Erythroblast (primary cell): Measurements from ENCODE around the gene SLC35F1.

Experiments used
- GATA1 ChIP-seq: IDR thresholded peaks from 2 replicates; pipeline ENCODE4 v1.6.1; 2011; ENCODE audit warnings: low read depth, mild to moderate bottlenecking, control low read depth, low read length, moderate library complexity
- POLR2A ChIP-seq: IDR thresholded peaks from 2 replicates; pipeline ENCODE4 v1.6.1; 2011; ENCODE audit warnings: mild to moderate bottlenecking, low read length

DNA sequence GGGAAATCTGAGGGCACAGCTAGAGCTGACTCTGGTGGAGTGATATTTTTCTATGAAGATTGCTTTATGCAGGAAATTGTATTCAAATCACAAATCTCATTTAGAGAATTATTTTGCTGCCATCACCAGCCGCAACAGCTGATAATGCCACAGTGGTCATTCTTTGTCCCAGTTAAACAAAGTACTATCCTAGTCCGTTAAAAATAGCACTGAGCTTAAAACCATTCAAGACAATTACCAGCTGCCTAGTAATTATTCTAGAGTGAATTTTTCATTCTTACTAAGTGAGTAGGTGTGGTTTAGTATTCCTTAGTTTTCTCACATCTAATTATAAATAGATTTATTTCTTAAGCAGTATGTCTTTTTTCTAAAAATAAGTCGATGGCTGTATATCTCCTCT lies 190.5 kb downstream of the SLC35F1 start:
- TF ChIP-seq POLR2A (no peak), GATA1 (no peak)
